Umbilical cord (tissue), 2 donors: ENCODE measurements around the gene EOMES. TPM values are rescaled to one million over a fixed set of nuclear protein-coding genes. Genes with fewer than 3 reads are reported as not detected.
"Not testable (repeated sequence)": the region's sequence is repeated elsewhere in the genome, so short reads cannot be mapped to it uniquely, and the experiment has no call there.

ENCODE experiments used
- DNase-seq: peaks from one replicate; pipeline ENCODE4 v3.0.0-alpha.2; 2015; ENCODE audit warnings: low spot score
- total RNA-seq: library from RNA; depleted of rRNA; stranded (reverse); fragments of >200 nt; gene quantifications from one replicate; pipeline ENCODE4 v1.2.3, GENCODE V29; 2014; ENCODE audit warnings: low replicate concordance; ENCODE audit not compliant: insufficient read depth

EOMES gene
- total RNA-seq, result 1.9 TPM

- no peak for DNase-seq
Measured at GRCh38 chr3:27721717-27722564, at the start of gene EOMES. TSS of gene EOMES (minus strand) at chr3:27722323. CDS start at chr3:27722294, 29 bp downstream.

GRCh38 chr3:27770384-27770783 is 48.3 kb upstream of the EOMES start:
- not testable (repeated sequence) for DNase-seq

- DNase-seq, result no peak
Measured at GRCh38 chr3:27767000-27767399, 44.9 kb upstream of the EOMES start.

- peak; percentile 43 for DNase-seq
Measured at GRCh38 chr3:27758083-27758482, 36.0 kb upstream of the EOMES start.

- no peak for DNase-seq
Measured at GRCh38 chr3:27756877-27757276, 34.8 kb upstream of the EOMES start.

GRCh38 chr3:27752926-27753325 is 30.8 kb upstream of the EOMES start:
- no peak for DNase-seq

- DNase-seq, result peak; percentile 49
Measured at GRCh38 chr3:27749643-27750042, 27.5 kb upstream of the EOMES start.

GRCh38 chr3:27746838-27747237 is 24.7 kb upstream of the EOMES start:
- no peak for DNase-seq

GRCh38 chr3:27740854-27741253 is 18.7 kb upstream of the EOMES start:
- no peak for DNase-seq

GRCh38 chr3:27737091-27737490 is 15.0 kb upstream of the EOMES start:
- DNase-seq, result no peak

GRCh38 chr3:27730774-27731659 is 8.9 kb upstream of the EOMES start:
- no peak for DNase-seq

GRCh38 chr3:27729748-27730611 is 7.9 kb upstream of the EOMES start:
- no peak for DNase-seq

- DNase-seq, result no peak
Measured at GRCh38 chr3:27729325-27729724, 7.2 kb upstream of the EOMES start.

- no peak for DNase-seq
Measured at GRCh38 chr3:27728195-27729087, 6.3 kb upstream of the EOMES start.

GRCh38 chr3:27726240-27726639 is 4.1 kb upstream of the EOMES start:
- no peak for DNase-seq

- no peak for DNase-seq
Measured at GRCh38 chr3:27724459-27725197, 2.5 kb upstream of the EOMES start.

- DNase-seq, result no peak
Measured at GRCh38 chr3:27723815-27724458, 1.8 kb upstream of the EOMES start.

GRCh38 chr3:27723456-27723814 is 1.3 kb upstream of the EOMES start:
- no peak for DNase-seq

- DNase-seq, result no peak
Measured at GRCh38 chr3:27723001-27723445, 900 bp upstream of the EOMES start.
